HS-27A (cell line): ENCODE results near the gene EPB42.
"Not testable (repeated sequence)": the region's sequence is repeated elsewhere in the genome, so short reads cannot be mapped to it uniquely, and the experiment has no call there.

Experiments used
- DNase-seq: peaks from one replicate; pipeline ENCODE4 v3.0.0-alpha.2; 2012; ENCODE audit warnings: low read depth, missing footprints

Gene EPB42

GRCh38 chr15:43241100-43241499 is 20.3 kb upstream of the EPB42 start:
- no peak for DNase-seq

- DNase-seq: no peak
Observed at GRCh38 chr15:43239732-43240491, 19.1 kb upstream of the EPB42 start.

- DNase-seq: no peak
Observed at GRCh38 chr15:43238671-43239131, 17.9 kb upstream of the EPB42 start.

- DNase-seq: no peak
Observed at GRCh38 chr15:43237842-43238470, 17.1 kb upstream of the EPB42 start.

GRCh38 chr15:43235536-43235935 is 14.7 kb upstream of the EPB42 start:
- DNase-seq: no peak

- DNase-seq: no peak
Observed at GRCh38 chr15:43232289-43232874, 11.6 kb upstream of the EPB42 start.

GRCh38 chr15:43230640-43231115 is 9.9 kb upstream of the EPB42 start:
- DNase-seq: no peak

GRCh38 chr15:43229977-43230376 is 9.2 kb upstream of the EPB42 start:
- DNase-seq: no peak

GRCh38 chr15:43226436-43227305 is 5.9 kb upstream of the EPB42 start:
- DNase-seq: no peak

GRCh38 chr15:43225950-43226255 is 5.1 kb upstream of the EPB42 start:
- not testable (repeated sequence) for DNase-seq

GRCh38 chr15:43225201-43225949 is 4.6 kb upstream of the EPB42 start:
- DNase-seq: peak; percentile 33

GRCh38 chr15:43221422-43221821 is 604 bp upstream of the EPB42 start:
- DNase-seq: no peak

- DNase-seq: no peak
Observed at GRCh38 chr15:43219929-43220928, 589 bp downstream of the EPB42 start.

GRCh38 chr15:43218908-43219706 is 1.7 kb downstream of the EPB42 start:
- no peak for DNase-seq

- DNase-seq: no peak
Observed at GRCh38 chr15:43215961-43216360, 4.9 kb downstream of the EPB42 start.

- no peak for DNase-seq
Observed at GRCh38 chr15:43214592-43215295, 6.1 kb downstream of the EPB42 start.

GRCh38 chr15:43214169-43214568 is 6.6 kb downstream of the EPB42 start:
- DNase-seq: no peak

- no peak for DNase-seq
Observed at GRCh38 chr15:43213466-43213865, 7.4 kb downstream of the EPB42 start.

GRCh38 chr15:43212951-43213350 is 7.9 kb downstream of the EPB42 start:
- DNase-seq: no peak
